DND-41 (cell line): ENCODE measurements around the gene ENTPD3.

Experiments
- EZH2 ChIP-seq: IDR thresholded peaks from 3 replicates; pipeline ENCODE4 v1.6.1; 2012; ENCODE audit warnings: borderline replicate concordance, low read depth, mild to moderate bottlenecking, moderate library complexity, low read length, inconsistent platforms; ENCODE audit not compliant: severe bottlenecking
- TF ChIP-seq, protein P1 (sequence below): IDR thresholded peaks from 2 replicates; pipeline ENCODE4 v1.5.1; 2012; ENCODE audit warnings: borderline replicate concordance, low read length, moderate library complexity, mild to moderate bottlenecking; ENCODE audit not compliant: poor library complexity, severe bottlenecking; ENCODE audit errors: extremely low read depth

DNA sequence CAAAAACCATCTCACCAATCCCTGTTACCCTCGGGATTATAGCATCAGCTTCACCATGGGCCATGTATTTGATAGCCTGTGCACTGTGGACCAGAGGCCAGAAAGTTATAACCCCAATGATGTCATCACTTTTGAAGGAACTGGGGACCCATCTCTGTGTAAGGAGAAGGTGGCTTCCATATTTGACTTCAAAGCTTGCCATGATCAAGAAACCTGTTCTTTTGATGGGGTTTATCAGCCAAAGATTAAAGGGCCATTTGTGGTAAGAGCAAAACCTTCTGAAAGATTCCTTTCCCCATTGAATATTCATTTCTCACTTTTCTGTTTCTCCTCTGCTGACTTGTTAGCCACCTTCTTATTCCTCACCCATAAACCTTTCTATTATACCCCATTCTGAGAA lies 35.9 kb downstream of the ENTPD3 start:
- TF ChIP-seq, protein P1, sequence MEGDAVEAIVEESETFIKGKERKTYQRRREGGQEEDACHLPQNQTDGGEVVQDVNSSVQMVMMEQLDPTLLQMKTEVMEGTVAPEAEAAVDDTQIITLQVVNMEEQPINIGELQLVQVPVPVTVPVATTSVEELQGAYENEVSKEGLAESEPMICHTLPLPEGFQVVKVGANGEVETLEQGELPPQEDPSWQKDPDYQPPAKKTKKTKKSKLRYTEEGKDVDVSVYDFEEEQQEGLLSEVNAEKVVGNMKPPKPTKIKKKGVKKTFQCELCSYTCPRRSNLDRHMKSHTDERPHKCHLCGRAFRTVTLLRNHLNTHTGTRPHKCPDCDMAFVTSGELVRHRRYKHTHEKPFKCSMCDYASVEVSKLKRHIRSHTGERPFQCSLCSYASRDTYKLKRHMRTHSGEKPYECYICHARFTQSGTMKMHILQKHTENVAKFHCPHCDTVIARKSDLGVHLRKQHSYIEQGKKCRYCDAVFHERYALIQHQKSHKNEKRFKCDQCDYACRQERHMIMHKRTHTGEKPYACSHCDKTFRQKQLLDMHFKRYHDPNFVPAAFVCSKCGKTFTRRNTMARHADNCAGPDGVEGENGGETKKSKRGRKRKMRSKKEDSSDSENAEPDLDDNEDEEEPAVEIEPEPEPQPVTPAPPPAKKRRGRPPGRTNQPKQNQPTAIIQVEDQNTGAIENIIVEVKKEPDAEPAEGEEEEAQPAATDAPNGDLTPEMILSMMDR: no peak
- no peak for TF ChIP-seq EZH2
